H9 (cell line): Measurements from ENCODE around the gene DNMBP. TPM values are rescaled to one million over a fixed set of nuclear protein-coding genes. Genes with fewer than 3 reads are reported as not detected.

Experiments
- DNase-seq: peaks from one replicate; pipeline ENCODE4 v3.0.0-alpha.2; 2017
- H2AFZ ChIP-seq: one replicate; pipeline ENCODE4 v1.6.1; 2013; ENCODE audit warnings: mild to moderate bottlenecking, low read length, control low read depth, moderate library complexity
- H2AK5ac ChIP-seq: 2 replicates; pipeline ENCODE4 v1.6.1; 2013; ENCODE audit warnings: low read length, control low read depth, mixed read lengths; ENCODE audit not compliant: insufficient read length
- H2BK120ac ChIP-seq: one replicate; pipeline ENCODE4 v1.6.1; 2013; ENCODE audit warnings: low read depth, mild to moderate bottlenecking, low read length, control low read depth, inconsistent platforms; ENCODE audit not compliant: poor library complexity, severe bottlenecking
- H2BK12ac ChIP-seq: 2 replicates; pipeline ENCODE4 v1.6.1; 2013; ENCODE audit warnings: low read length, control low read depth, mixed read lengths, low read depth; ENCODE audit not compliant: insufficient read length
- H2BK15ac ChIP-seq: 2 replicates; pipeline ENCODE4 v1.6.1; 2013; ENCODE audit warnings: low read depth, low read length, control low read depth
- H2BK20ac ChIP-seq: one replicate; pipeline ENCODE4 v1.6.1; 2013; ENCODE audit warnings: low read depth, mild to moderate bottlenecking, low read length, control low read depth, inconsistent platforms; ENCODE audit not compliant: poor library complexity, severe bottlenecking
- H2BK5ac ChIP-seq: 2 replicates; pipeline ENCODE4 v1.6.1; 2013; ENCODE audit warnings: low read length, control low read depth, mixed read lengths; ENCODE audit not compliant: insufficient read length
- H3K14ac ChIP-seq: 2 replicates; pipeline ENCODE4 v1.6.1; 2013; ENCODE audit warnings: low read length, control low read depth; ENCODE audit not compliant: insufficient read depth
- H3K18ac ChIP-seq: 2 replicates; pipeline ENCODE4 v1.6.1; 2013; ENCODE audit warnings: low read depth, mild to moderate bottlenecking, mixed read lengths, low read length, control low read depth; ENCODE audit not compliant: insufficient read length
- H3K23ac ChIP-seq: 2 replicates; pipeline ENCODE4 v1.6.1; 2013; ENCODE audit warnings: low read length, control low read depth, mixed read lengths, low read depth; ENCODE audit not compliant: insufficient read length
- H3K23me2 ChIP-seq: 2 replicates; pipeline ENCODE4 v1.6.1; 2013; ENCODE audit warnings: low read depth, mild to moderate bottlenecking, mixed read lengths, low read length, control low read depth; ENCODE audit not compliant: insufficient read length, poor library complexity, severe bottlenecking
- H3K27ac ChIP-seq: 2 replicates; pipeline ENCODE4 v1.5.1; 2013; ENCODE audit warnings: low read length, control low read depth, mixed read lengths, low read depth; ENCODE audit not compliant: insufficient read length
- H3K27me3 ChIP-seq: 2 replicates; pipeline ENCODE4 v1.6.1; 2013; ENCODE audit warnings: low read length, control low read depth, inconsistent platforms; ENCODE audit not compliant: insufficient read depth
- H3K4ac ChIP-seq: 2 replicates; pipeline ENCODE4 v1.6.1; 2013; ENCODE audit warnings: low read depth, mild to moderate bottlenecking, control low read depth, inconsistent platforms, low read length, moderate library complexity
- H3K4me1 ChIP-seq: 2 replicates; pipeline ENCODE4 v1.6.1; 2013; ENCODE audit warnings: low read length, control low read depth, inconsistent platforms; ENCODE audit not compliant: insufficient read depth
- H3K4me2 ChIP-seq: 2 replicates; pipeline ENCODE4 v1.6.1; 2013; ENCODE audit warnings: low read length, control low read depth, mixed read lengths; ENCODE audit not compliant: insufficient read length, insufficient read depth
- H3K56ac ChIP-seq: 2 replicates; pipeline ENCODE4 v1.6.1; 2013; ENCODE audit warnings: low read depth, mild to moderate bottlenecking, mixed read lengths, low read length, control low read depth; ENCODE audit not compliant: insufficient read length
- H3K79me1 ChIP-seq: 2 replicates; pipeline ENCODE4 v1.6.1; 2013; ENCODE audit warnings: low read depth, mild to moderate bottlenecking, moderate library complexity, low read length, control low read depth, inconsistent platforms; ENCODE audit not compliant: insufficient read depth, poor library complexity, severe bottlenecking
- H3K79me2 ChIP-seq: 2 replicates; pipeline ENCODE4 v1.6.1; 2013; ENCODE audit warnings: low read length, control low read depth, inconsistent platforms; ENCODE audit not compliant: insufficient read depth
- H3K9ac ChIP-seq: 2 replicates; pipeline ENCODE4 v1.6.1; 2013; ENCODE audit warnings: low read length, control low read depth, mixed read lengths; ENCODE audit not compliant: insufficient read length; ENCODE audit errors: extremely low read depth
- H3K9me3 ChIP-seq: one replicate; pipeline ENCODE4 v1.6.1; 2013; ENCODE audit warnings: low read depth, low read length, inconsistent platforms; ENCODE audit not compliant: control insufficient read depth
- H3T11ph ChIP-seq: one replicate; pipeline ENCODE4 v1.6.1; 2013; ENCODE audit warnings: mild to moderate bottlenecking, low read length, control low read depth, inconsistent platforms
- H4K20me1 ChIP-seq: one replicate; pipeline ENCODE4 v1.6.1; 2013; ENCODE audit not compliant: control insufficient read depth, insufficient read length, insufficient read depth
- H4K5ac ChIP-seq: 2 replicates; pipeline ENCODE4 v1.6.1; 2013; ENCODE audit warnings: low read depth, mild to moderate bottlenecking, mixed read lengths, low read length, control low read depth; ENCODE audit not compliant: insufficient read length
- H4K8ac ChIP-seq: replicated peaks from 2 replicates; pipeline ENCODE4 v1.6.1; 2013; ENCODE audit warnings: low read length, control low read depth, mixed read lengths, low read depth; ENCODE audit not compliant: insufficient read length
- H4K91ac ChIP-seq: 2 replicates; pipeline ENCODE4 v1.6.1; 2013; ENCODE audit warnings: low read depth, mild to moderate bottlenecking, moderate library complexity, mixed read lengths, low read length, control low read depth; ENCODE audit not compliant: insufficient read length
- H3K27ac Mint-ChIP-seq, 3 experiments: 2 replicates in 2 of 3; 3 replicates in 1 of 3; pipeline ENCODE4 v1.8.0; 2020 to 2021; ENCODE audit warnings: mixed read lengths in 3 of 3, mild to moderate bottlenecking in 1 of 3, moderate library complexity in 1 of 3
- H3K27me3 Mint-ChIP-seq: 2 replicates; pipeline ENCODE4 v1.8.0; 2021; ENCODE audit warnings: low read depth, mild to moderate bottlenecking, moderate library complexity, mixed read lengths
- H3K36me3 Mint-ChIP-seq, 3 experiments: 2 replicates in 2 of 3; 3 replicates in 1 of 3; pipeline ENCODE4 v1.8.0; 2020 to 2021; ENCODE audit warnings: low read depth in 3 of 3, mixed read lengths in 3 of 3; ENCODE audit not compliant: insufficient read depth in 1 of 3
- H3K4me1 Mint-ChIP-seq, 2 experiments: 2 replicates each; pipeline ENCODE4 v1.8.0; 2020; ENCODE audit warnings: mixed read lengths in 2 of 2
- H3K4me3 Mint-ChIP-seq, 2 experiments: 2 replicates in 1 of 2; 3 replicates in 1 of 2; pipeline ENCODE4 v1.8.0; 2020 to 2021; ENCODE audit warnings: mild to moderate bottlenecking in 2 of 2, mixed read lengths in 2 of 2, moderate library complexity in 1 of 2
- H3K9me3 Mint-ChIP-seq, 2 experiments: 2 replicates in 1 of 2; 3 replicates in 1 of 2; pipeline ENCODE4 v1.8.0; 2020; ENCODE audit warnings: mild to moderate bottlenecking in 2 of 2, mixed read lengths in 2 of 2, moderate library complexity in 1 of 2
- WGBS: extraction: QIAGEN DNeasy Blood & Tissue Kit; methylation state at CpG from one replicate; pipeline ENCODE4 v1.1.7; 2013; ENCODE audit warnings: missing lambda C conversion rate, low lambda C conversion rate, mixed read lengths; ENCODE audit not compliant: insufficient read length; ENCODE audit errors: extremely low coverage; 5-methylcytosine and 5-hydroxymethylcytosine counted together
- total RNA-seq: library from RNA; stranded (reverse); gene quantifications from 2 replicates; pipeline ENCODE4 v1.2.1, GENCODE V29; 2021
- TF ChIP-seq, protein P1 (sequence below): fragments of 200-600 bp; sonication (generic); conservative IDR thresholded peaks from 3 replicates; pipeline ENCODE4 v1.8.0; 2021; ENCODE audit warnings: antibody characterized with exemption, mild to moderate bottlenecking

DNMBP gene
- total RNA-seq, 1 experiment from 2014 or later: 25.6 TPM

DNA sequence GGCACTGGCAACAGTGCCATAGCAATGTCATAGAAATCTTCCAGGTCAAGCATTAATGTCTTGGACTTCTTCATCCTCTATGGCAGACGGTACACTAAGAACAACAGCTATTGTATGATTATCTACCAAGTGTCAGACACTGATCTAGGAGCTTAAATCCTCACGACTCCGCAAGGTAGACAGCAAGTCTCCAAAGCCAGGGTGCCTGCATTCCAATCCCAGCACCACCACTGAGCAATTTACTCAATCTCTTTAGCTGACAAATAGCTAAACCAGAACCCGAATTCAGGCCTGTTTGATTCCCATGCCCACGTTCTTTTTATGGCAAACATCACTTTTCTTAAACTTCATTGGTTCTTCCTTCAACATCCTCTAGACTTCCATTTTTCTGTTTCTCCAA is 31.8 kb downstream of the DNMBP start:
- Histone ChIP-seq H3K9ac (no peak overlapping the region), H4K8ac (no peak overlapping the region), H3K56ac (no peak overlapping the region), H3K79me2 (no peaks in the 10 kb centered on the region), H2BK20ac (no peak overlapping the region), H3T11ph (no peak overlapping the region), H4K91ac (no peak overlapping the region), H3K23me2 (no peaks in the 10 kb centered on the region), H3K4me1 (no peaks in the 10 kb centered on the region), H3K4ac (no peak overlapping the region), H3K9me3 (no peaks in the 10 kb centered on the region), H3K79me1 (no peaks in the 10 kb centered on the region), H3K27ac (no peak overlapping the region), H3K18ac (no peak overlapping the region), H2BK12ac (no peak overlapping the region), H2BK15ac (no peak overlapping the region), H2AK5ac (no peak overlapping the region), H3K14ac (no peak overlapping the region), H4K20me1 (no peaks in the 10 kb centered on the region), H3K4me2 (no peak overlapping the region), H2BK120ac (no peak overlapping the region), H3K27me3 (no peaks in the 10 kb centered on the region), H2BK5ac (no peak overlapping the region), H2AFZ (no peak overlapping the region), H4K5ac (no peak overlapping the region), H3K23ac (no peak overlapping the region)
- Mint-ChIP-seq H3K27ac (peak overlapping the region in 1 of 3 experiments; percentile 64; a peak in 2 of 7 replicates), H3K36me3 (no peaks in the 10 kb centered on the region), H3K9me3 (no peaks in the 10 kb centered on the region), H3K4me3 (no peak overlapping the region), H3K4me1 (peaks cover 16 to 26% of the 10 kb centered on the region in 2 experiments), H3K27me3 (no peaks in the 10 kb centered on the region)
- WGBS: no CpG with 5 or more reads among the region's 5 CpGs
- TF ChIP-seq, protein P1, sequence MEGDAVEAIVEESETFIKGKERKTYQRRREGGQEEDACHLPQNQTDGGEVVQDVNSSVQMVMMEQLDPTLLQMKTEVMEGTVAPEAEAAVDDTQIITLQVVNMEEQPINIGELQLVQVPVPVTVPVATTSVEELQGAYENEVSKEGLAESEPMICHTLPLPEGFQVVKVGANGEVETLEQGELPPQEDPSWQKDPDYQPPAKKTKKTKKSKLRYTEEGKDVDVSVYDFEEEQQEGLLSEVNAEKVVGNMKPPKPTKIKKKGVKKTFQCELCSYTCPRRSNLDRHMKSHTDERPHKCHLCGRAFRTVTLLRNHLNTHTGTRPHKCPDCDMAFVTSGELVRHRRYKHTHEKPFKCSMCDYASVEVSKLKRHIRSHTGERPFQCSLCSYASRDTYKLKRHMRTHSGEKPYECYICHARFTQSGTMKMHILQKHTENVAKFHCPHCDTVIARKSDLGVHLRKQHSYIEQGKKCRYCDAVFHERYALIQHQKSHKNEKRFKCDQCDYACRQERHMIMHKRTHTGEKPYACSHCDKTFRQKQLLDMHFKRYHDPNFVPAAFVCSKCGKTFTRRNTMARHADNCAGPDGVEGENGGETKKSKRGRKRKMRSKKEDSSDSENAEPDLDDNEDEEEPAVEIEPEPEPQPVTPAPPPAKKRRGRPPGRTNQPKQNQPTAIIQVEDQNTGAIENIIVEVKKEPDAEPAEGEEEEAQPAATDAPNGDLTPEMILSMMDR: no peak
- DNase-seq: no peak
